Astrocyte (in vitro differentiated cells and primary cell): ENCODE data around the gene CKS1B. TPM values are rescaled to one million over a fixed set of nuclear protein-coding genes. Genes with fewer than 3 reads are reported as not detected.
A peak's percentile ranks its signal among the peaks of the same experiment; 100 is the strongest.

Experiments
- DNase-seq: peaks from one replicate; pipeline ENCODE4 v3.0.0-alpha.2; 2010; ENCODE audit warnings: low read depth
- FAIRE-seq: peaks from 2 replicates; lab custom pipeline; 2011; peaks lifted over from hg19 to GRCh38; lab: Jason Lieb, UNC
- H2AFZ ChIP-seq: 2 replicates; pipeline ENCODE4 v1.6.0; 2012; ENCODE audit warnings: low read depth, low read length, inconsistent platforms
- H3K27ac ChIP-seq: 2 replicates; pipeline ENCODE4 v1.5.1; 2011; ENCODE audit warnings: low read depth, low read length, inconsistent platforms
- H3K27me3 ChIP-seq: 2 replicates; pipeline ENCODE4 v1.6.0; 2011; ENCODE audit warnings: low read length, inconsistent platforms; ENCODE audit not compliant: insufficient read depth
- H3K36me3 ChIP-seq: 2 replicates; pipeline ENCODE4 v1.5.1; 2011; ENCODE audit warnings: low read length, inconsistent platforms; ENCODE audit not compliant: insufficient read depth
- H3K4me1 ChIP-seq: 2 replicates; pipeline ENCODE4 v1.5.1; 2011; ENCODE audit warnings: low read length, inconsistent platforms; ENCODE audit not compliant: insufficient read depth
- H3K4me2 ChIP-seq: 2 replicates; pipeline ENCODE4 v1.6.0; 2012; ENCODE audit warnings: low read length, inconsistent platforms
- H3K4me3 ChIP-seq: 2 replicates; pipeline ENCODE4 v1.5.1; 2011; ENCODE audit warnings: low read depth, mild to moderate bottlenecking, low read length, inconsistent platforms; ENCODE audit not compliant: insufficient read depth
- H3K79me2 ChIP-seq: 2 replicates; pipeline ENCODE4 v1.6.0; 2012; ENCODE audit warnings: mild to moderate bottlenecking, low read length, inconsistent platforms; ENCODE audit not compliant: insufficient read depth
- H3K9ac ChIP-seq: 2 replicates; pipeline ENCODE4 v1.6.0; 2012; ENCODE audit warnings: mild to moderate bottlenecking, low read length, inconsistent platforms
- H3K9me3 ChIP-seq: 2 replicates; pipeline ENCODE4 v1.5.1; 2012; ENCODE audit warnings: low read depth, mild to moderate bottlenecking, low read length, inconsistent platforms; ENCODE audit not compliant: insufficient read depth
- H4K20me1 ChIP-seq: 2 replicates; pipeline ENCODE4 v1.6.0; 2012; ENCODE audit warnings: low read length, inconsistent platforms; ENCODE audit not compliant: insufficient read depth
- H3K27ac Mint-ChIP-seq: one replicate; pipeline ENCODE4 v1.8.0; 2021; ENCODE audit warnings: mild to moderate bottlenecking, mixed read lengths; ENCODE audit not compliant: unreplicated experiment
- H3K27me3 Mint-ChIP-seq: one replicate; pipeline ENCODE4 v1.8.0; 2021; ENCODE audit warnings: low read depth, mixed read lengths; ENCODE audit not compliant: unreplicated experiment
- H3K36me3 Mint-ChIP-seq: one replicate; pipeline ENCODE4 v1.8.0; 2021; ENCODE audit warnings: low read depth, mixed read lengths; ENCODE audit not compliant: unreplicated experiment
- H3K4me1 Mint-ChIP-seq: one replicate; pipeline ENCODE4 v1.8.0; 2021; ENCODE audit warnings: low read depth, mixed read lengths; ENCODE audit not compliant: unreplicated experiment
- H3K4me3 Mint-ChIP-seq: one replicate; pipeline ENCODE4 v1.8.0; 2021; ENCODE audit warnings: mild to moderate bottlenecking, moderate library complexity, mixed read lengths; ENCODE audit not compliant: unreplicated experiment
- H3K9me3 Mint-ChIP-seq: one replicate; pipeline ENCODE4 v1.8.0; 2021; ENCODE audit warnings: mild to moderate bottlenecking, mixed read lengths; ENCODE audit not compliant: unreplicated experiment
- EZH2 ChIP-seq: IDR thresholded peaks from 2 replicates; pipeline ENCODE4 v1.6.1; 2012; ENCODE audit warnings: mild to moderate bottlenecking, low read length, inconsistent platforms; ENCODE audit not compliant: insufficient read depth
- total RNA-seq: library from RNA; stranded (reverse); gene quantifications from 2 replicates; pipeline ENCODE4 v1.2.1, GENCODE V29; 2021
- TF ChIP-seq, protein P1 (sequence below): IDR thresholded peaks from 2 replicates; pipeline ENCODE4 v1.5.1; 2011; ENCODE audit warnings: low read depth, mild to moderate bottlenecking, inconsistent platforms, low read length, moderate library complexity; ENCODE audit not compliant: insufficient read depth

CKS1B gene
- total RNA-seq, 1 donor from 2014 or later, result 37.9 TPM

- H3K9me3 Mint-ChIP-seq, result no peaks in the 10 kb centered on the region
Observed at GRCh38 chr1:154998201-154998780, 23.8 kb downstream of the CKS1B start.

DNA sequence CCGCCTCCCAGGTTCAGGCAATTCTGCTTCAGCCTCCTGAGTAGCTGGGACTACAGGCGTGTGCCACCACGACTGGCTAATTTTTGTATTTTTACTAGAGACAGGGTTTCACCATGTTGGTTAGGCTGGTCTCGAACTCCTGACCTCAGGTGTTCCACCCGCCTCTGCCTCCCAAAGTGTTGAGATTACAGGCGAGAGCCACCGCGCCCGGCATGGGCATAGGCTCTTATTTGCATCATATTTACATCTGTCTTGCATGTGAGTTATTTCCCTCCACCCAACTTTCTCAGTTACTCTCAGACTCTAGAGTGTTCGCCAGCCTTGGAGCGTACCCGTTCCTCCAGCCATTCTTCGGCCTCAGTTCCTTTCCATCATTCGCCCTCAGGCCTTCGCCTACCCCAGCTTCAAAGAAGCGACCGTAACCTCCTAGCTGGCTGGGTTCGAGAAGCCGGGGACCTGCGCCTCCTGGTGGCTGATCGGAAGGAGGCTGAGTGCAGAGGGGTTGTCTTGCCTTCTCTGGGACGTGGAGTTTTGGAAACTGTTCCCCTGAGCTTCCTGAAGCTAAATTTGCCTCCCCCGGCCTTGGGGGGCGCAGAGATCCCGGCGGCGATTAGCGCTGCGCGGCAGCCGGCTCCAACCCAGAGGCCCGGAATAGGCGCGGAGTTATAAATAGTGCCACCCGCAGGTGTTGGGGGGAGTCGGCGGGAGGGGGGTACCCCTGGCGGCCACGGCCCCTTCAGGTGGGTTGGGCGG, 24.5 kb downstream of the CKS1B start:
- Mint-ChIP-seq H3K27me3 (no peaks in the 10 kb centered on the region), H3K9me3 (no peaks in the 10 kb centered on the region), H3K36me3 (no peaks in the 10 kb centered on the region), H3K4me1 (peaks cover 16% of the 10 kb centered on the region), H3K27ac (peak overlapping the region; percentile 79), H3K4me3 (peak overlapping the region; percentile 71)
- no peaks in the 10 kb centered on the region for H3K9me3 ChIP-seq
- no peaks in the 10 kb centered on the region for H3K36me3 ChIP-seq
- peaks cover 13% of the 10 kb centered on the region for H3K4me1 ChIP-seq
- no peak overlapping the region for H2AFZ ChIP-seq
- peak overlapping the region; percentile 21 for H3K4me3 ChIP-seq
- peak overlapping the region; percentile 36 for H3K9ac ChIP-seq
- no peak overlapping the region for H3K27ac ChIP-seq
- peak overlapping the region; percentile 92 for H3K4me2 ChIP-seq
- peaks cover 11% of the 10 kb centered on the region for H3K79me2 ChIP-seq
- DNase-seq (no peak), FAIRE-seq (no peak)
- TF ChIP-seq, protein P1, sequence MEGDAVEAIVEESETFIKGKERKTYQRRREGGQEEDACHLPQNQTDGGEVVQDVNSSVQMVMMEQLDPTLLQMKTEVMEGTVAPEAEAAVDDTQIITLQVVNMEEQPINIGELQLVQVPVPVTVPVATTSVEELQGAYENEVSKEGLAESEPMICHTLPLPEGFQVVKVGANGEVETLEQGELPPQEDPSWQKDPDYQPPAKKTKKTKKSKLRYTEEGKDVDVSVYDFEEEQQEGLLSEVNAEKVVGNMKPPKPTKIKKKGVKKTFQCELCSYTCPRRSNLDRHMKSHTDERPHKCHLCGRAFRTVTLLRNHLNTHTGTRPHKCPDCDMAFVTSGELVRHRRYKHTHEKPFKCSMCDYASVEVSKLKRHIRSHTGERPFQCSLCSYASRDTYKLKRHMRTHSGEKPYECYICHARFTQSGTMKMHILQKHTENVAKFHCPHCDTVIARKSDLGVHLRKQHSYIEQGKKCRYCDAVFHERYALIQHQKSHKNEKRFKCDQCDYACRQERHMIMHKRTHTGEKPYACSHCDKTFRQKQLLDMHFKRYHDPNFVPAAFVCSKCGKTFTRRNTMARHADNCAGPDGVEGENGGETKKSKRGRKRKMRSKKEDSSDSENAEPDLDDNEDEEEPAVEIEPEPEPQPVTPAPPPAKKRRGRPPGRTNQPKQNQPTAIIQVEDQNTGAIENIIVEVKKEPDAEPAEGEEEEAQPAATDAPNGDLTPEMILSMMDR, result peak; percentile 85
- no peak for TF ChIP-seq EZH2
- H4K20me1 ChIP-seq, result no peaks in the 10 kb centered on the region
- no peaks in the 10 kb centered on the region for H3K27me3 ChIP-seq

More at GRCh38 chr1:154998201-154998780, 23.8 kb downstream of the CKS1B start:
- FAIRE-seq (no peak), DNase-seq (no peak)
- Histone ChIP-seq H3K79me2 (peaks cover 6% of the 10 kb centered on the region), H3K27ac (no peak overlapping the region), H2AFZ (no peak overlapping the region), H3K36me3 (no peaks in the 10 kb centered on the region), H3K9me3 (no peaks in the 10 kb centered on the region), H4K20me1 (no peaks in the 10 kb centered on the region), H3K4me1 (peaks cover 20% of the 10 kb centered on the region), H3K4me2 (no peak overlapping the region), H3K27me3 (no peaks in the 10 kb centered on the region), H3K9ac (no peak overlapping the region), H3K4me3 (no peak overlapping the region)
- TF ChIP-seq, protein P1, result no peak
- TF ChIP-seq EZH2, result no peak
- H3K36me3 Mint-ChIP-seq, result no peaks in the 10 kb centered on the region
- H3K27me3 Mint-ChIP-seq, result no peaks in the 10 kb centered on the region
- peaks cover 23% of the 10 kb centered on the region for H3K4me1 Mint-ChIP-seq
- peak overlapping the region; percentile 1 for H3K4me3 Mint-ChIP-seq
- peak overlapping the region; percentile 79 for H3K27ac Mint-ChIP-seq
